ENCODE measurements around the gene TRIP13.

TRIP13 gene

GRCh38 chr5:854966-855743, 37.5 kb upstream of the TRIP13 start:
- no peak for DNase-seq

- DNase-seq, result no peak
Observed at GRCh38 chr5:855771-856530, 36.7 kb upstream of the TRIP13 start.

- no peak for DNase-seq
Observed at GRCh38 chr5:856531-857425, 35.9 kb upstream of the TRIP13 start.

GRCh38 chr5:858726-859125, 34.0 kb upstream of the TRIP13 start:
- no peak for DNase-seq

GRCh38 chr5:859391-859790, 33.3 kb upstream of the TRIP13 start:
- no peak for DNase-seq

- DNase-seq, result no peak
Observed at GRCh38 chr5:859798-860296, 32.8 kb upstream of the TRIP13 start.

GRCh38 chr5:860506-861150, 32.1 kb upstream of the TRIP13 start:
- no peak for DNase-seq

GRCh38 chr5:861442-862366, 31.0 kb upstream of the TRIP13 start:
- DNase-seq, result no peak

GRCh38 chr5:862367-863243, 30.1 kb upstream of the TRIP13 start:
- no peak for DNase-seq

GRCh38 chr5:863244-863805, 29.4 kb upstream of the TRIP13 start:
- no peak for DNase-seq

GRCh38 chr5:864492-865167, 28.1 kb upstream of the TRIP13 start:
- no peak for DNase-seq

GRCh38 chr5:865168-865521, 27.5 kb upstream of the TRIP13 start:
- DNase-seq, result no peak

GRCh38 chr5:865771-866170, 26.9 kb upstream of the TRIP13 start:
- DNase-seq, result no peak

- no peak for DNase-seq
Observed at GRCh38 chr5:867300-867870, 25.3 kb upstream of the TRIP13 start.

- DNase-seq, result no peak
Observed at GRCh38 chr5:868428-869135, 24.1 kb upstream of the TRIP13 start.

- DNase-seq, result no peak
Observed at GRCh38 chr5:870956-871355, 21.7 kb upstream of the TRIP13 start.

GRCh38 chr5:871596-872298, 20.9 kb upstream of the TRIP13 start:
- no peak for DNase-seq

GRCh38 chr5:872301-872700, 20.4 kb upstream of the TRIP13 start:
- no peak for DNase-seq
